GM23248 (cell line): ENCODE results near the gene DLG3. TPM values are rescaled to one million over a fixed set of nuclear protein-coding genes. Genes with fewer than 3 reads are reported as not detected.

ENCODE experiments used
- DNase-seq: peaks from one replicate; pipeline ENCODE4 v3.0.0-alpha.2; 2015
- H2AFZ ChIP-seq: fragments of 200-600 bp; sonication (generic); 2 replicates; pipeline ENCODE4 v1.6.1; 2016; ENCODE audit warnings: antibody characterized with exemption
- H3F3A ChIP-seq: fragments of 200-600 bp; sonication (generic); 2 replicates; pipeline ENCODE4 v1.6.1; 2016; ENCODE audit warnings: mild to moderate bottlenecking, antibody characterized with exemption, mixed run types; ENCODE audit not compliant: insufficient read depth
- H3K27ac ChIP-seq: fragments of 200-600 bp; sonication (generic); 2 replicates; pipeline ENCODE4 v1.5.1; 2016; ENCODE audit warnings: mild to moderate bottlenecking
- H3K27me3 ChIP-seq: fragments of 200-600 bp; sonication (generic); replicated peaks from 2 replicates; pipeline ENCODE4 v1.6.1; 2016; ENCODE audit warnings: mild to moderate bottlenecking; ENCODE audit not compliant: insufficient read depth
- H3K36me3 ChIP-seq: fragments of 200-600 bp; sonication (generic); 2 replicates; pipeline ENCODE4 v1.6.1; 2016; ENCODE audit warnings: low read depth, mild to moderate bottlenecking
- H3K4me1 ChIP-seq: fragments of 200-600 bp; sonication (generic); 2 replicates; pipeline ENCODE4 v1.6.1; 2016; ENCODE audit warnings: mild to moderate bottlenecking; ENCODE audit not compliant: insufficient read depth
- H3K4me2 ChIP-seq: fragments of 200-600 bp; sonication (generic); one replicate; pipeline ENCODE4 v1.6.1; 2016; ENCODE audit warnings: mild to moderate bottlenecking; ENCODE audit not compliant: unreplicated experiment
- H3K4me3 ChIP-seq: fragments of 200-600 bp; sonication (generic); 2 replicates; pipeline ENCODE4 v1.5.1; 2016; ENCODE audit warnings: mild to moderate bottlenecking
- H3K79me2 ChIP-seq: fragments of 200-600 bp; sonication (generic); 2 replicates; pipeline ENCODE4 v1.6.1; 2016; ENCODE audit warnings: mild to moderate bottlenecking; ENCODE audit not compliant: insufficient read depth
- H3K9ac ChIP-seq: fragments of 200-600 bp; sonication (generic); 2 replicates; pipeline ENCODE4 v1.6.1; 2016; ENCODE audit warnings: mild to moderate bottlenecking
- H3K9me2 ChIP-seq: fragments of 200-600 bp; sonication (generic); 2 replicates; pipeline ENCODE4 v1.6.1; 2016; ENCODE audit warnings: mixed run types, mild to moderate bottlenecking, moderate library complexity; ENCODE audit not compliant: insufficient read depth
- H3K9me3 ChIP-seq: fragments of 200-600 bp; sonication (generic); one replicate; pipeline ENCODE4 v1.6.1; 2017; ENCODE audit warnings: low read depth
- H4K20me1 ChIP-seq: fragments of 200-600 bp; sonication (generic); 2 replicates; pipeline ENCODE4 v1.6.0; 2016; ENCODE audit not compliant: insufficient read depth
- EZH2 ChIP-seq: fragments of 200-600 bp; sonication (generic); IDR thresholded peaks from 2 replicates; pipeline ENCODE4 v1.6.1; 2018; ENCODE audit warnings: antibody characterized with exemption, mild to moderate bottlenecking; ENCODE audit not compliant: insufficient read depth, poor library complexity, severe bottlenecking
- EZH2phosphoT487 ChIP-seq: fragments of 200-600 bp; sonication (generic); IDR thresholded peaks from 2 replicates; pipeline ENCODE4 v1.6.1; 2018; ENCODE audit warnings: antibody characterized with exemption, moderate library complexity, mild to moderate bottlenecking, low read depth; ENCODE audit not compliant: insufficient read depth
- WGBS, 2 experiments: methylation state at CpG; one replicate each; pipeline ENCODE4 v1.1.6; 2015 to 2017; ENCODE audit warnings: low lambda C conversion rate in 2 of 2, low coverage in 1 of 2; ENCODE audit errors: missing lambda C conversion rate in 2 of 2; 5-methylcytosine and 5-hydroxymethylcytosine counted together
- in situ Hi-C: fragments of 300-500 bp; cut with MboI; formaldehyde crosslinking; loops from 2 replicates; pipeline ENCODE4 v1.15.0; 2020
- polyA plus RNA-seq: library from polyadenylated mRNA; unstranded; fragments of >200 nt; fragmentation: Nextera tagmentation; extraction: Ambion mirVana; gene quantifications from 2 replicates; pipeline ENCODE4 v1.2.1, GENCODE V29; 2016
- total RNA-seq: library from RNA; depleted of rRNA; stranded (reverse); fragments of >200 nt; shearing (Covaris generic); gene quantifications from 2 replicates; pipeline ENCODE4 v1.2.3, GENCODE V29; 2014

DLG3 gene
- total and polyA plus RNA-seq, 2 experiments from 2014 or later, result 1.7 to 1.9 TPM

DNA sequence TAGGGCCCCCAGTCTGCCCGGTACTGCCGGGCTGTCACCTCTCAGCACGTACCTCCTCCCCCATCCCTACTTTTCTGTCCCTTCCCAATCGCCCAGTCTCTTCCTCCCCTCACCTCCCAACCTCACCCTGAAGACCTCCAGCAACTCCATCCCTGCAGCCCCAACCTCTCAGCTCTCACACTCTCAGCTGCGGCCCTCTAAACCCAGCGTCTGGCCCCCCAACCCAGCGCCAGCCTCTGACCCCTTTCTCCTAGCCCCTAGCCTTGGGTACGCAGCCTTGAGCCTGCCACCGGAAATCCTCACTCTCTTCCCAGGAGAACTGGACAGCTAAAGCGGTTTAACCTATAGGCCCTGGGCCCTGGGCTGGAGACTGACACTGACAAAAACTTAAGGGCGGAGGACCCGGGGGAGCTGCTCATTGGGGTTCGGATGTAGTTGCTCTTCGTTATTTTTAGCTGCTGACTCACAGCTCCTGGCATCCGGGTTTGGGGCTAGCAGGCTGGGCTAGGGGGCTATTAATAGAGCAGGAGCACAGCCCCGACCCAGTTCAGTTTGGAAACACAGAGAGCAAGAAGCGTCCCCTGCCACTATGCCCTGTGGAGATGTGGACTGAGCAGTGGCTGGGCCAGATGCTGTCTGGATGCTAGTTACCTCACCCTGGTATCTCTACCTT, 9.6 kb upstream of the DLG3 start:
- Histone ChIP-seq H3K9ac (peak overlapping the region; percentile 69), H3K4me3 (peak overlapping the region; percentile 94), H3K36me3 (no peaks in the 10 kb centered on the region), H4K20me1 (no peaks in the 10 kb centered on the region), H3F3A (no peaks in the 10 kb centered on the region), H2AFZ (peak overlapping the region; percentile 100), H3K27ac (no peak overlapping the region), H3K4me1 (peaks cover 5% of the 10 kb centered on the region; the same call in 1 of the 2 replicates), H3K27me3 (no peaks in the 10 kb centered on the region), H3K9me3 (no peaks in the 10 kb centered on the region), H3K9me2 (no peaks in the 10 kb centered on the region), H3K79me2 (no peaks in the 10 kb centered on the region), H3K4me2 (peak overlapping the region; percentile 95)
- in situ Hi-C loops, result no loop called here
- whole genome bisulfite sequencing, 2 experiments, result 33 to 67% methylated on average over 6 to 15 of the region's 17 CpGs
- DNase-seq, result peak; percentile 30
- TF ChIP-seq EZH2phosphoT487 (no peak), EZH2 (no peak)

DNA sequence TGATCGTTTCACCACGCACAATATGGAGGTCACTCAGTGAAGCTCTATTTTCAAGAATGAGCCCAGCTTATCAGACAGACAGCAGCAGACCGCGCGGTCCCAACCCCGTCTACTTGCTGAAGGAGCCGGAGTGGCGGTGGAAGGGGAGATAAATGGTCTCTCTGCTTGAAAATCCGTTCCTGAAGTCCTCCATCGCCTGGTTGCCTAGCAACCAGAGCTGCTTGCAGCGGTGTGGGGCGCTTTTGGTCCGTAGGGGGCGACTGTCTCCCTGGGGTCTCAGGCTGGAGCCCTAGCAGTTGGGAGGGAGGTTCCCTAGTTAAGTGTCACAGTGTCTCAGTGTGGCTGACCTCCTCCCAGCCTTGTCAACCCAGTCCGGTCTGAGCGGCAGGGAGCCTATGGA, 8.3 kb upstream of the DLG3 start:
- H3K9ac ChIP-seq, result no peak overlapping the region
- in situ Hi-C loops, result no loop called here
- WGBS, 2 experiments, result 31 to 36% methylated on average over 15 to 16 of the region's 16 CpGs
- TF ChIP-seq EZH2phosphoT487 (no peak), EZH2 (no peak)
- peaks cover 5% of the 10 kb centered on the region; the same call in 1 of the 2 replicates for H3K4me1 ChIP-seq
- H3F3A ChIP-seq, result no peaks in the 10 kb centered on the region
- H3K79me2 ChIP-seq, result no peaks in the 10 kb centered on the region
- H3K9me2 ChIP-seq, result no peaks in the 10 kb centered on the region
- no peak overlapping the region for H2AFZ ChIP-seq
- no peaks in the 10 kb centered on the region for H3K27me3 ChIP-seq
- peak; percentile 27 for DNase-seq
- H4K20me1 ChIP-seq, result no peaks in the 10 kb centered on the region
- H3K4me2 ChIP-seq, result no peak overlapping the region
- H3K9me3 ChIP-seq, result no peaks in the 10 kb centered on the region
- H3K4me3 ChIP-seq, result no peak overlapping the region
- no peaks in the 10 kb centered on the region for H3K36me3 ChIP-seq
- H3K27ac ChIP-seq, result no peak overlapping the region

DNA sequence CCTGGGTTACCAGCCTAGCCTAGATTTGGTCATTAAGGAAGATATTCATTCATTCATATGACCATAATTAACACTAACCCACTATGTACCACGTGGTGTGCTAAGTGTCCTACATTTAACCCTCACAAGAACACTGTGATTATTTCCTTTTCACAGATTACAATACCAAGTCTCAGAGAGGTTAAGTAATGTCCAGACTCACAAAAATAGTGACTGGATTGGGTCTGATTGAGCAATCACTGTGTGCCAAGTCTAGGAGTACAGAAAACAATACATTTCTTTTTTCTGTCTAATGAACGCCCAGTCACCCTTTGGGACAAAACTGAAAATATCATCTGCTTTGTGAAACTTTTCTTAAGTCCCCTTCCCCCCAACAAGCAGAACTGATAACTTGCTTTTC, 7.6 kb upstream of the DLG3 start:
- Histone ChIP-seq H3K9me3 (no peaks in the 10 kb centered on the region), H3K9ac (no peak overlapping the region), H2AFZ (no peak overlapping the region), H3K36me3 (no peaks in the 10 kb centered on the region), H3K4me1 (peaks cover 5% of the 10 kb centered on the region; the same call in 1 of the 2 replicates), H4K20me1 (no peaks in the 10 kb centered on the region), H3K27me3 (no peaks in the 10 kb centered on the region), H3K79me2 (no peaks in the 10 kb centered on the region), H3F3A (no peaks in the 10 kb centered on the region), H3K27ac (no peak overlapping the region), H3K4me2 (no peak overlapping the region), H3K9me2 (no peaks in the 10 kb centered on the region), H3K4me3 (no peak overlapping the region)
- WGBS, 2 experiments, result 14 to 17% methylated on average over 2 of the region's 2 CpGs
- in situ Hi-C loops, result no loop called here
- peak; percentile 20 for DNase-seq
- TF ChIP-seq EZH2phosphoT487, result no peak
- no peak for TF ChIP-seq EZH2

DNA sequence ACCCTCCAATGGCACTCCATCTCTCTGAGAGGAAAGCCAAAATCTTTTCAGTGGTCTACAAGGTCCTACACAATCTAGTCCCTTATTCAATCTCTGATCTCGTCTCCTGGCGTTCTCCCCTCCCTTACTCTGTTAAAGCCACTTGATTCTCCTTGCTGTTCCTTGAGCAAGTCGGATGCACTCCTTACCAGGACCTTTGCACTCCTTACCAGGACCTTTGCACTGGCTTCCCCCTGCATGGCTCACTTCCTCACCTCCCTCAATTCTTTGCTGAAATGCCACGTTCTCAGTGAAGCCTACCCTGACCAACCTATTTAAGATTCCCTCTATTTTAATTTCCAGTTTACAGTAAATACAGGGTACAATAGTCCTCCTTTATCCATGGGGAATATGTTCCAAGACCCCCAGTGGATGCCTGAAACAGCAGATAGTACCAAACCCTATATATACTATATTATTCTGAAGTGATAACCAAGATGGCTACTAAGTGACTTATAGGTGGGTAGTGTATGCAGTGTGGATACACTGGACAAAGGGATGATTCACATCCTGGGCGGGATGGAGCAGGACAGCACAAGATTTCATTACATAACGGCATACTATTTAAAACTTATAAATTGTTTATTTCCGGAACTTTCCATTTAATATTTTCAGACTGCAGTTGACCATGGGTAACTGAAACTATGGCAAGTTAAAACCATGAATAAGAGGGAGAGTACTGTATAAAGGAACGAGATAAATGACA, 6.5 kb upstream of the DLG3 start:
- no peaks in the 10 kb centered on the region for H3K27me3 ChIP-seq
- peaks cover 5% of the 10 kb centered on the region; the same call in 1 of the 2 replicates for H3K4me1 ChIP-seq
- no peaks in the 10 kb centered on the region for H3K36me3 ChIP-seq
- H3K4me2 ChIP-seq, result no peak overlapping the region
- H4K20me1 ChIP-seq, result no peaks in the 10 kb centered on the region
- no peak for TF ChIP-seq EZH2
- no peak for TF ChIP-seq EZH2phosphoT487
- in situ Hi-C loops, result no loop called here
- no peaks in the 10 kb centered on the region for H3F3A ChIP-seq
- DNase-seq, result no peak
- H2AFZ ChIP-seq, result no peak overlapping the region
- no peaks in the 10 kb centered on the region for H3K9me2 ChIP-seq
- 70 to 78% methylated on average over 8 of the region's 8 CpGs for WGBS, 2 experiments
- no peaks in the 10 kb centered on the region for H3K79me2 ChIP-seq
- no peaks in the 10 kb centered on the region for H3K9me3 ChIP-seq
- H3K4me3 ChIP-seq, result no peak overlapping the region
- H3K9ac ChIP-seq, result no peak overlapping the region
- H3K27ac ChIP-seq, result no peak overlapping the region
